RPMI8226 (cell line): ENCODE measurements around the gene SCUBE1.

Experiments
- DNase-seq: peaks from one replicate; pipeline ENCODE4 v3.0.0-alpha.2; 2015

SCUBE1 gene

GRCh38 chr22:43275545-43276317 is 67.4 kb downstream of the SCUBE1 start:
- no peak for DNase-seq

- no peak for DNase-seq
Observed at GRCh38 chr22:43274595-43275240, 68.5 kb downstream of the SCUBE1 start.

- DNase-seq: peak; percentile 68
Observed at GRCh38 chr22:43273902-43274484, 69.2 kb downstream of the SCUBE1 start.

- DNase-seq: no peak
Observed at GRCh38 chr22:43272869-43273318, 70.3 kb downstream of the SCUBE1 start.

GRCh38 chr22:43272301-43272700 is 70.9 kb downstream of the SCUBE1 start:
- DNase-seq: no peak

- peak; percentile 57 for DNase-seq
Observed at GRCh38 chr22:43270949-43271348, 72.2 kb downstream of the SCUBE1 start.

- peak; percentile 92 for DNase-seq
Observed at GRCh38 chr22:43270314-43270908, 72.8 kb downstream of the SCUBE1 start.

- DNase-seq: no peak
Observed at GRCh38 chr22:43269646-43270045, 73.5 kb downstream of the SCUBE1 start.

GRCh38 chr22:43269246-43269645 is 73.9 kb downstream of the SCUBE1 start:
- DNase-seq: no peak

GRCh38 chr22:43267981-43268660 is 75.1 kb downstream of the SCUBE1 start:
- DNase-seq: no peak

GRCh38 chr22:43267332-43267980 is 75.7 kb downstream of the SCUBE1 start:
- DNase-seq: peak; percentile 69

- no peak for DNase-seq
Observed at GRCh38 chr22:43266076-43266475, 77.1 kb downstream of the SCUBE1 start.

- peak; percentile 96 for DNase-seq
Observed at GRCh38 chr22:43263645-43264514, 79.3 kb downstream of the SCUBE1 start.

- DNase-seq: peak; percentile 83
Observed at GRCh38 chr22:43262990-43263644, 80.1 kb downstream of the SCUBE1 start.

GRCh38 chr22:43260331-43261231 is 82.6 kb downstream of the SCUBE1 start:
- peak; percentile 89 for DNase-seq

GRCh38 chr22:43257961-43258360 is 85.2 kb downstream of the SCUBE1 start:
- peak; percentile 20 for DNase-seq

- peak; percentile 90 for DNase-seq
Observed at GRCh38 chr22:43257549-43257948, 85.6 kb downstream of the SCUBE1 start.

GRCh38 chr22:43256976-43257545 is 86.1 kb downstream of the SCUBE1 start:
- peak; percentile 19 for DNase-seq

GRCh38 chr22:43256569-43256968 is 86.6 kb downstream of the SCUBE1 start:
- no peak for DNase-seq
